COR-L47 (cell line): ENCODE measurements around the gene ZNF436.
A peak's percentile ranks its signal among the peaks of the same experiment; 100 is the strongest.
"Not testable (repeated sequence)": the region's sequence is repeated elsewhere in the genome, so short reads cannot be mapped to it uniquely, and the experiment has no call there.

Experiments used
- DNase-seq: peaks from one replicate; lab custom pipeline; 2025; lab: John Stamatoyannopoulos, UW

The ZNF436 gene

GRCh38 chr1:23392125-23392855 is 22.7 kb upstream of the ZNF436 start:
- DNase-seq: no peak

GRCh38 chr1:23389837-23390321 is 20.2 kb upstream of the ZNF436 start:
- no peak for DNase-seq

GRCh38 chr1:23387494-23387893 is 17.9 kb upstream of the ZNF436 start:
- DNase-seq: no peak

GRCh38 chr1:23385119-23385621 is 15.5 kb upstream of the ZNF436 start:
- DNase-seq: no peak

- no peak for DNase-seq
Observed at GRCh38 chr1:23384312-23385058, 14.8 kb upstream of the ZNF436 start.

GRCh38 chr1:23383577-23384311 is 14.1 kb upstream of the ZNF436 start:
- DNase-seq: no peak

GRCh38 chr1:23381233-23381885 is 11.7 kb upstream of the ZNF436 start:
- DNase-seq: no peak

GRCh38 chr1:23380719-23381118 is 11.1 kb upstream of the ZNF436 start:
- no peak for DNase-seq

GRCh38 chr1:23380236-23380635 is 10.6 kb upstream of the ZNF436 start:
- DNase-seq: not testable (repeated sequence)

GRCh38 chr1:23376890-23377811 is 7.5 kb upstream of the ZNF436 start:
- no peak for DNase-seq

- DNase-seq: not testable (repeated sequence)
Observed at GRCh38 chr1:23374079-23374735, 4.6 kb upstream of the ZNF436 start.

- no peak for DNase-seq
Observed at GRCh38 chr1:23371987-23372880, 2.6 kb upstream of the ZNF436 start.

GRCh38 chr1:23370709-23371584 is 1.3 kb upstream of the ZNF436 start:
- DNase-seq: peak; percentile 65

GRCh38 chr1:23370330-23370708 is 683 bp upstream of the ZNF436 start:
- no peak for DNase-seq

GRCh38 chr1:23368562-23369334 is 888 bp downstream of the ZNF436 start:
- DNase-seq: peak; percentile 92

- peak; percentile 98 for DNase-seq
Observed at GRCh38 chr1:23367791-23368561, 1.7 kb downstream of the ZNF436 start.

- no peak for DNase-seq
Observed at GRCh38 chr1:23367451-23367790, 2.2 kb downstream of the ZNF436 start.
